CD14-positive monocyte (primary cell): Measurements from ENCODE around the gene ATP5PO. TPM values are rescaled to one million over a fixed set of nuclear protein-coding genes. Genes with fewer than 3 reads are reported as not detected.

Experiments
- DNase-seq, 3 donors: peaks; one replicate each; pipeline ENCODE4 v3.0.0-alpha.2; 2011 to 2022
- H2AFZ ChIP-seq: 2 replicates; pipeline ENCODE4 v1.6.0; 2012; ENCODE audit warnings: mild to moderate bottlenecking, low read depth, low read length, inconsistent platforms; ENCODE audit not compliant: insufficient read depth, poor library complexity, severe bottlenecking
- H3K27ac ChIP-seq, 2 donors: 1 replicate in 1 of 2; 2 replicates in 1 of 2; pipeline ENCODE4 v1.5.1; 2012 to 2013; ENCODE audit warnings: low read length in 2 of 2, control low read depth in 1 of 2, inconsistent platforms in 1 of 2, low read depth in 1 of 2, mild to moderate bottlenecking in 1 of 2
- H3K27me3 ChIP-seq, 2 donors: one replicate each; pipeline versions ENCODE4 v1.6.0 to v1.6.1; 2011 to 2013; ENCODE audit warnings: low read length in 2 of 2; ENCODE audit not compliant: control insufficient read depth in 2 of 2, insufficient read depth in 2 of 2
- H3K36me3 ChIP-seq, 2 donors: replicated peaks in 1 of 2; 1 replicate in 1 of 2; 2 replicates in 1 of 2; pipeline versions ENCODE4 v1.5.1 to v1.6.1; 2012 to 2013; ENCODE audit warnings: low read length in 2 of 2, control low read depth in 1 of 2, inconsistent platforms in 1 of 2, mild to moderate bottlenecking in 1 of 2; ENCODE audit not compliant: insufficient read depth in 2 of 2, control insufficient read depth in 1 of 2
- H3K4me1 ChIP-seq, 2 donors: 1 replicate in 1 of 2; 2 replicates in 1 of 2; pipeline versions ENCODE4 v1.5.1 to v1.6.1; 2012 to 2013; ENCODE audit warnings: low read length in 2 of 2, control low read depth in 1 of 2, inconsistent platforms in 1 of 2, mild to moderate bottlenecking in 1 of 2, moderate library complexity in 1 of 2; ENCODE audit not compliant: insufficient read depth in 2 of 2, control insufficient read depth in 1 of 2
- H3K4me2 ChIP-seq: replicated peaks from 2 replicates; pipeline ENCODE3; 2012; ENCODE audit warnings: low read length, moderate library complexity, mild to moderate bottlenecking; ENCODE audit not compliant: poor library complexity, severe bottlenecking; ENCODE audit errors: extremely low read depth
- H3K4me3 ChIP-seq, 3 experiments: fragments of 200-600 bp in 1 of 3; sonication (generic) in 1 of 3; replicated peaks in 1 of 3; 1 replicate in 2 of 3; 2 replicates in 1 of 3; pipeline ENCODE4 v1.5.1; 2011 to 2013; ENCODE audit warnings: low read length in 3 of 3, mild to moderate bottlenecking in 3 of 3, control low read depth in 2 of 3, low read depth in 2 of 3, inconsistent platforms in 1 of 3, moderate library complexity in 1 of 3
- H3K79me2 ChIP-seq: 2 replicates; pipeline ENCODE4 v1.6.0; 2012; ENCODE audit warnings: mild to moderate bottlenecking, control low read depth, inconsistent platforms, low read length, moderate library complexity; ENCODE audit not compliant: insufficient read depth
- H3K9ac ChIP-seq: 2 replicates; pipeline ENCODE4 v1.6.0; 2017; ENCODE audit warnings: low read length, mild to moderate bottlenecking; ENCODE audit not compliant: insufficient read depth, poor library complexity, severe bottlenecking
- H3K9me3 ChIP-seq, 2 donors: replicated peaks in 1 of 2; 1 replicate in 1 of 2; 2 replicates in 1 of 2; pipeline versions ENCODE4 v1.5.1 to v1.6.1; 2012 to 2013; ENCODE audit warnings: low read length in 2 of 2, control low read depth in 1 of 2; ENCODE audit not compliant: control insufficient read depth in 1 of 2, insufficient read depth in 1 of 2
- H4K20me1 ChIP-seq: 2 replicates; pipeline ENCODE4 v1.6.0; 2012; ENCODE audit warnings: mild to moderate bottlenecking, low read length, control low read depth, moderate library complexity; ENCODE audit not compliant: insufficient read depth
- H3K27ac Mint-ChIP-seq, 7 donors: one replicate each; pipeline ENCODE4 v1.8.0; 2020; ENCODE audit warnings: mild to moderate bottlenecking in 7 of 7, mixed read lengths in 7 of 7, moderate library complexity in 6 of 7, inconsistent platforms in 2 of 7
- H3K27me3 Mint-ChIP-seq, 3 donors: one replicate each; pipeline ENCODE4 v1.8.0; 2021 to 2022; ENCODE audit warnings: low read depth in 3 of 3, mild to moderate bottlenecking in 3 of 3, mixed read lengths in 3 of 3, moderate library complexity in 3 of 3, inconsistent platforms in 1 of 3
- H3K36me3 Mint-ChIP-seq, 2 donors: one replicate each; pipeline ENCODE4 v1.8.0; 2020; ENCODE audit warnings: mixed read lengths in 2 of 2, inconsistent platforms in 1 of 2, mild to moderate bottlenecking in 1 of 2
- H3K4me1 Mint-ChIP-seq: one replicate; pipeline ENCODE4 v1.8.0; 2020; ENCODE audit warnings: mild to moderate bottlenecking, mixed read lengths
- H3K4me3 Mint-ChIP-seq, 2 donors: one replicate each; pipeline ENCODE4 v1.8.0; 2020; ENCODE audit warnings: mild to moderate bottlenecking in 2 of 2, mixed read lengths in 2 of 2, moderate library complexity in 1 of 2
- H3K9me3 Mint-ChIP-seq, 7 donors: one replicate each; pipeline ENCODE4 v1.8.0; 2020 to 2022; ENCODE audit warnings: mixed read lengths in 7 of 7, mild to moderate bottlenecking in 6 of 7, moderate library complexity in 6 of 7, inconsistent platforms in 2 of 7
- WGBS: methylation state at CpG from one replicate; pipeline ENCODE4 v1.1.5; 2013; ENCODE audit warnings: missing lambda C conversion rate; ENCODE audit not compliant: insufficient coverage; 5-methylcytosine and 5-hydroxymethylcytosine counted together
- intact Hi-C, 2 donors: fragments of 100-400 bp; cut with micrococcal nuclease; formaldehyde crosslinking; loops; one replicate each; pipeline versions ENCODE4 v1.15.0 to v1.15.1; 2023
- polyA plus RNA-seq, 3 donors: library from polyadenylated mRNA; depleted of rRNA in 1 of 3; unstranded in 2 of 3; stranded (reverse) in 1 of 3; fragments of 300-500 nt in 2 of 3; fragments of >200 nt in 1 of 3; fragmentation: Illumina TruSeq in 2 of 3; gene quantifications; 1 replicate in 2 of 3; 2 replicates in 1 of 3; pipeline ENCODE4 v1.2.3, GENCODE V29; 2012 to 2021
- TF ChIP-seq, protein P1 (sequence below): fragments of 200-600 bp; IDR thresholded peaks from one replicate; pipeline ENCODE4 v1.8.0; 2022; ENCODE audit warnings: antibody characterized with exemption, mild to moderate bottlenecking

Gene ATP5PO
- polyA plus RNA-seq, 3 donors: 153 to 397 (median 393) TPM

DNA sequence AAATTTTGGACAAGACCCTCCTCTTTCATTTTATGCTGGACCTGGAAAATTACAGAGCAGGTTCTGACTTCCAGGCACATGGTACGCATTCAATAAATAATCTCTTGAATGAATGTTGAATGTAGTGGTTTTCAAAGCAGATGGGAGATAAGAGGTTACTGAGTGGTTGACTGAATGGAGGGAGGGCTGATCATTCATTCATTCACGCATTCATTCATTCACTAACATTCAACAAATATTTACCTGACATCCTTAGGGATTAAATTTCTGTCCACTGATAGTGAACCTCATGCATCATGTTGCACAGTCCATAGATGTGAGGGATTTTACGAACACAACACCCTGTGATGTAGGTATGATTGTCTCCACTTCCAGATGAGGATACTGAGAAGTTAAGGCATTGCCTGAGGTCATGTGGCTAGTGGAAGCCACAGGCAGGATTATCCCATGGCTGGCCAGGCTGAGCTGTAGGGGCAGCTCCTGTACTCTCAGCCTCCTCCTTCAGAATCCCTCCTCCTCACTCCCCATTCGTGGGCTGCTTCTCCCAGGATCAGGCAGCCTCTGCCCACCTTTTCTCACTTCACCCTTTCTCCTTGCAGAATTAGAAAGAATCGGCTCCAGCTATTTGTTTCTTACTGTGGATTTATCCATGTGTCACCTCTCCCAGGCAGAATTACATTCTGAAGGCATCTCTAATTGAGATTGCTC lies 48.4 kb upstream of the ATP5PO start:
- no peak overlapping the region for H3K4me2 ChIP-seq
- H3K9ac ChIP-seq: no peak overlapping the region
- Mint-ChIP-seq H3K4me3 (no peak overlapping the region), H3K36me3 (peaks cover 0 to 2% of the 10 kb centered on the region in 2 donors), H3K4me1 (peaks cover 6% of the 10 kb centered on the region), H3K9me3 (peaks cover 11 to 19% (median 13%) of the 10 kb centered on the region in 7 donors), H3K27me3 (peaks cover 2 to 8% (median 2%) of the 10 kb centered on the region in 3 donors), H3K27ac (no peak overlapping the region)
- no peaks in the 10 kb centered on the region for H3K36me3 ChIP-seq
- intact Hi-C loops: no loop called here
- DNase-seq: no peak
- H3K27ac ChIP-seq: no peak overlapping the region
- 80% methylated on average over 2 of the region's 5 CpGs for WGBS
- no peaks in the 10 kb centered on the region for H3K4me1 ChIP-seq
- H2AFZ ChIP-seq: no peak overlapping the region
- TF ChIP-seq, protein P1, sequence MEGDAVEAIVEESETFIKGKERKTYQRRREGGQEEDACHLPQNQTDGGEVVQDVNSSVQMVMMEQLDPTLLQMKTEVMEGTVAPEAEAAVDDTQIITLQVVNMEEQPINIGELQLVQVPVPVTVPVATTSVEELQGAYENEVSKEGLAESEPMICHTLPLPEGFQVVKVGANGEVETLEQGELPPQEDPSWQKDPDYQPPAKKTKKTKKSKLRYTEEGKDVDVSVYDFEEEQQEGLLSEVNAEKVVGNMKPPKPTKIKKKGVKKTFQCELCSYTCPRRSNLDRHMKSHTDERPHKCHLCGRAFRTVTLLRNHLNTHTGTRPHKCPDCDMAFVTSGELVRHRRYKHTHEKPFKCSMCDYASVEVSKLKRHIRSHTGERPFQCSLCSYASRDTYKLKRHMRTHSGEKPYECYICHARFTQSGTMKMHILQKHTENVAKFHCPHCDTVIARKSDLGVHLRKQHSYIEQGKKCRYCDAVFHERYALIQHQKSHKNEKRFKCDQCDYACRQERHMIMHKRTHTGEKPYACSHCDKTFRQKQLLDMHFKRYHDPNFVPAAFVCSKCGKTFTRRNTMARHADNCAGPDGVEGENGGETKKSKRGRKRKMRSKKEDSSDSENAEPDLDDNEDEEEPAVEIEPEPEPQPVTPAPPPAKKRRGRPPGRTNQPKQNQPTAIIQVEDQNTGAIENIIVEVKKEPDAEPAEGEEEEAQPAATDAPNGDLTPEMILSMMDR: no peak
- no peaks in the 10 kb centered on the region for H3K27me3 ChIP-seq
- no peaks in the 10 kb centered on the region for H3K79me2 ChIP-seq
- H4K20me1 ChIP-seq: no peaks in the 10 kb centered on the region
- no peak overlapping the region for H3K4me3 ChIP-seq
- peaks cover 7 to 15% of the 10 kb centered on the region in 2 donors for H3K9me3 ChIP-seq

DNA sequence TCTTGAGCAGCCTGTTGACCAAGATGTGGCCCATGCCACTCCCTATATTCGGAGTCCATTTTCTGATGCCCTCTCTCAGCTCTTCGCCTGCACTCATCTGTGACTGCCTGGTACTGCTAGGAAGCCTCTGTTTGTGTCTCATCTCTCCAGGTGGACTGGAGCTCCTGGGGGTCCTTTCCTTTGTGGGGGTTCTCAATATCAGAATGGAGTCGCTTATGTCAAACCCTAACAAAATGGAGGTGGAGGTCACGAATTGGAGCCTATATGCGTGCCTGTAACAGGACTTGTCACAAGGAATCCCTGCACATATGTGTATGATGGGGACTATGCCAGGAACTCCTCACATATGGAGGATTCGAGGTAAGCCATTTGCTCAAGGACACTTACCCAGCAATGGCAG lies 46.7 kb upstream of the ATP5PO start:
- Mint-ChIP-seq H3K4me1 (peaks cover 3% of the 10 kb centered on the region), H3K4me3 (no peak overlapping the region), H3K36me3 (peaks cover 2% of the 10 kb centered on the region in 2 donors), H3K27ac (no peak overlapping the region), H3K27me3 (peaks cover 2 to 8% (median 2%) of the 10 kb centered on the region in 3 donors), H3K9me3 (peaks cover 11 to 23% (median 16%) of the 10 kb centered on the region in 7 donors)
- Histone ChIP-seq H3K27ac (no peak overlapping the region), H2AFZ (no peak overlapping the region), H3K36me3 (no peaks in the 10 kb centered on the region), H3K4me3 (no peak overlapping the region), H4K20me1 (no peaks in the 10 kb centered on the region), H3K4me1 (no peaks in the 10 kb centered on the region), H3K4me2 (no peak overlapping the region), H3K9ac (no peak overlapping the region), H3K27me3 (no peaks in the 10 kb centered on the region), H3K9me3 (peaks cover 7 to 18% of the 10 kb centered on the region in 2 donors), H3K79me2 (no peaks in the 10 kb centered on the region)
- TF ChIP-seq, protein P1: no peak
- intact Hi-C loops: no loop called here
- no peak for DNase-seq
- WGBS: 100% methylated on average over 2 of the region's 6 CpGs
